Cerebellar cortex (tissue), 1 donor: Measurements from ENCODE around the gene KRT36.

ENCODE experiments used
- DNase-seq: peaks from one replicate; pipeline ENCODE4 v3.0.0-alpha.2; 2015; ENCODE audit warnings: low spot score

KRT36 gene

DNA sequence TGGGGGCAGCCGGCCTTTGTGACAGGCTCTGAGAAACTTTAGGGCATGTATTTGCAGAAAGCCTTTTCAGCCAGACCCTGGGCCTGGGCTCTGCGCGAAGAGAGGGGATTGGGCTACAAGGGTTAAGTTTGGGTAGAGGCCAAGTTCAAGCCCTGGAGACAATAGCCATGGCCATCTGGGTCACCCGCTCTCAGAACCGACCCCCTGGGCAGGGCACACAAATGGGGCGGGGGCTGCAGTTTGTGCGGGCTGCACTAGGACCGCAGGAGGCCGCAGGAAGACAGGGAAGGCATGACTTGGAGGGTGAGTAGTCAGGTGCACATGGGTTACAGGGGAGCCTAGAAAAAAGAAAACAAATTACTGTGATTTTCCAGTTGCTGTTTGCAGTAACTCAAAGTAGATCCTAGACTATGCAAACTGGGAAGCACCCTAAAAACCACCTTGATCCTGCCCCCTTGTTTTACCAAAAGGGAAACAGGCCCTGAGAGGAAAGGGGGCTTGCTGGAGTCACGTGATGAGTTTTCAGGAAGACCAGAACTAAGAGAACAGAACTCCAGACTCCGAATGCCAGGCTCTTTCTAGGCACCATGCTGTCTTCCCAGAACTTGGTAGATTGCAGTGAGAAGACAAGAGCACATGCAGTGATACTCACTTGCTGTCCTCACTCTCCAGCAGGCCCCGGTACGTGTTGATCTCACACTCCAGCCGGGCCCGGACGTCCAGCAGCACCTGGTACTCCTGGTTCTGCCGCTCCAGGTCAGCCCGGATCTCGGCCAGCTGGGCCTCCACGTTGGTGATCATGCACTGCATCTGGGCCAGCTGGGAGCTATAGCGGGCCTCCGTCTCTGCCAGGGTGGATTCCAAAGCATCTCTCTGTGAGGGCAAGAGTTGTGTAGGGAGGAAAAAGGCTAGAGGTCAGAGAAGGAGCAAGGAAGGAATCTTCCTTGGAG is 12.6 kb downstream of the KRT36 start:
- DNase-seq, result no peak

DNA sequence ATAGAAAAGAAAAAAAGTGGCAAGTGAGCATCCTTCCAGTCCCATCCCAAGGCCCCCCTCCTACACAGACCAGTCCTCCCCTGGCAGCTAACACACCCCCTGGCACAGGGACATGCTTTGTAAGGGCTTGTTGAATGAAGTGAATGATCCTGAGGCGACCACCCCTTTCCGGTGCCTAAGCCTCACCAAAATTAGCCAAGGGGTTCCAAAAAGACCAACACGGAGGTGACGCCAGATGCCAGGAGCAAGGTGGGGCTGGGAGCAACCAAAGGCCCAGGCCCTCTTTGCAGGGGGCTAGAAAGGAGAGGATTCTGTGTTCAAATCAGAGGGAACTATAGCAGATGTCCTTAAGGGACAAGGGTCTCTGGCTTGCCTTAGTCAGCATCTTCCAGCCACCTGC is 14.3 kb downstream of the KRT36 start:
- DNase-seq, result no peak

- DNase-seq, result no peak
Observed at GRCh38 chr17:41474863-41475262, 14.8 kb downstream of the KRT36 start.

- DNase-seq, result no peak
Observed at GRCh38 chr17:41468346-41468745, 21.4 kb downstream of the KRT36 start.

DNA sequence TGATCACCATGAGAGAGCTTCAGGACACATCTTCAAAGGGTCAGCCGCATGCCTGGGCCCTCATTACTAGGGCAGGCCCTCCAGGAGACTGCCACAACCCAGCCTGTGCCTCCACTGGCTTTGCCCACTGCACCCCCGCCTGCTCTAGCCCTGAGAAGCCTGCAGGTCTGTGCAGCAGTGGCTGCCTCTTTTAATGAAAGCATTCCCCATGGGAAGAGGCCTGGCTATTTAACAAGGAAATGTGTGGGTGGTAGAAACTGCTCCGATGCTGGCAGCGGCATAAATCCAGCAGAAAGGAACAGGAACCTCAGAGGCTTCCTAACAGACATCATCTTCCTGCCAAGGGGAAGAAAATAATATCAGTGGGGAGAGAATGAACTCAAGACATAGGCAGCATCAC is 22.1 kb downstream of the KRT36 start:
- DNase-seq, result no peak

DNA sequence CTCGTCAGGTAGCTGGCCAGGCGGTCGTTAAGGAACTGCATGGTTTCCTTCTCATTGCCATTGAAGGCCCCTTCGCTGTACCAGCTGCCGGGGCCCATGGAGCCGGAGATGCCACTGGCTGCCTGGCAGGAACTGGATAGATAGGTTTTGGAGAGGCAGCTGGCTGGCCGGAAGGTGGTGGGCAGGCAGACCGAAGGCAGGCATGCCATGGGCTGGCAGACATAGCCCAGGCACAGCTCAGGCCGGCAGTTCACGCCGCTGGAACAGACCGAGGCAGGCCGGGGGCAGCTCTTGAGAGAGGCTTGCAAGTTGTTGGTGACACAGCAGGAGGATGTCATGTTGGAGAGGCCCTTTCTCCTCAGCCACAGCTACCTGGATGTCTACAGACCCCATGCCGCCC is 22.7 kb downstream of the KRT36 start, which contains the start of gene KRT32:
Gene KRT32 (minus strand): TSS at position 399 of the 400 bp plus-strand sequence. CDS start 61 bp downstream, at position 338.
- no peak for DNase-seq

DNA sequence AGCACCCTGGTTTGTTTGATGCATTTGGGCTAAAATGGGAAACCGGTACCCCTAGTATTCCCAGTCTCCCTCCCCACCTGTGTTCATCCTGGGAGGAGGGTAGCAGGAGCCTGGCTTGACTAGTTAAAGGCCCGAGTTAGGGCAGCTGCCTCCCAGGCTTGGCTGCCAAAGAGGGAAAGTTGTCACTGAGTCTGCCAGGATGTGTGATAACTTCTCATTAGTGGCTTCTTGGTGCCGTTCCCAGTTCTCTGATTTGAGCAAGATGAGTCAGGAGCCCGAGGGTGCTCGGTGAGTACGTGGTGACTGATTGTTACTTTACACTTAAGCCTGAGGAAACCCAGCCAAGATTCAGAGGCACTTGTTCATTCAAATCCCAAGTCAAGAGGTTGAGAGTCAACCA is 25.0 kb downstream of the KRT36 start:
- DNase-seq, result no peak

DNA sequence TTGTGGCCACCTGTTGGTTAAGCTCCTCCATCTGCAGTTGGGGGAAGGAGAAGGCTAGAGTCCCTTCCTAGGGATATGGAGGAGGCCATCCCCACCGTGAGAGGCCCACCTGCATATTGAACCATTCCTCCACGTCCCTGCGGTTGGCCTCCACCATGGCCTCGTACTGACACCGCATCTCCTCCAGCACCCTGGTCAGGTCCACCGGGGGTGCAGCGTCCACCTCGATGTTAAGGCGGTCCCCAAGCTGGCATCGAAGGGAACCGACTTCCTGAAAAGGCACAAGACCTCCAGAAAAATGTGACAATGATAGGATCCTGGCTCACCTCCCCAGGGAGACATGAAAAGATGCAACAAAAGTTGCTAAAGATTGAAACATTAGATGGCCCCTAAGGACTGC is 25.5 kb downstream of the KRT36 start:
- DNase-seq, result no peak

GRCh38 chr17:41463746-41464145 is 26.0 kb downstream of the KRT36 start:
- DNase-seq, result no peak

DNA sequence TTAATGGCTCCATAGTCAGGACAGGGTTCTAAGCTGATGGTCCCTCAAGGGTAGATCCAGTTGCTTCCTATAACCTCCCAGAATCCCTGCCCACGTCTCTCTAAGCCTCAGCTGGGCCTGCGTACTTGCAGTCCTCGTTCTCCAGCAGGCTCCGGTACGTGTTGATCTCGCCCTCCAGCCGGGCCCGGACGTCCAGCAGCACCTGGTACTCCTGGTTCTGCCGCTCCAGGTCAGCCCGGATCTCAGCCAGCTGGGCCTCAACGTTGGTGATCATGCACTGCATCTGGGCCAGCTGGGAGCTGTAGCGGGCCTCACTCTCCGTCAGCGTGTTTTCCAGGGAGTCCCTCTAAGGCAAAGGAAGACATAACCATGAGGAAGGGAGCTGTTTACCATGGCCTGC is 27.0 kb downstream of the KRT36 start:
- DNase-seq, result no peak

GRCh38 chr17:41457676-41458075 is 32.0 kb downstream of the KRT36 start:
- DNase-seq, result no peak

DNA sequence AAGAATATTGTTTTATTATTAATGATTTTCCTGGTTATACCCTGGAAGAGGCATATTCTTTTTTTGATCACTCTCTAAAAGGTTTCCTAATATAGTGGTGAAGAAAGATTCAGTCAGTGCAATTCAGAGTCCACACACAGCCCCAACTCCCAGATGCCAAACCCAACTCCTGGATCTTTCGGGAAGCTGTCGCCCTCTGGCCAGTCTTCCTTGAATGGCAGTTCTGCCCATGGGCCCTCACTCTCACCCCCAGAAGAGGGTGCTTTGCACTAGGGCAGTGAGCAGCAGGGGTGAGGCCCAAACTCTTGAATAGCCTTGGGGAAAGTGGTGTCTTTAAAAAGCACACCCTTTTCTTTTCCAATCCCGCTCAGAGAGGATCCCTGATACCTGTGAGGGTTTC is 33.5 kb downstream of the KRT36 start:
- DNase-seq, result no peak

- no peak for DNase-seq
Observed at GRCh38 chr17:41455236-41455635, 34.5 kb downstream of the KRT36 start.

GRCh38 chr17:41453066-41453465 is 36.6 kb downstream of the KRT36 start:
- no peak for DNase-seq

DNA sequence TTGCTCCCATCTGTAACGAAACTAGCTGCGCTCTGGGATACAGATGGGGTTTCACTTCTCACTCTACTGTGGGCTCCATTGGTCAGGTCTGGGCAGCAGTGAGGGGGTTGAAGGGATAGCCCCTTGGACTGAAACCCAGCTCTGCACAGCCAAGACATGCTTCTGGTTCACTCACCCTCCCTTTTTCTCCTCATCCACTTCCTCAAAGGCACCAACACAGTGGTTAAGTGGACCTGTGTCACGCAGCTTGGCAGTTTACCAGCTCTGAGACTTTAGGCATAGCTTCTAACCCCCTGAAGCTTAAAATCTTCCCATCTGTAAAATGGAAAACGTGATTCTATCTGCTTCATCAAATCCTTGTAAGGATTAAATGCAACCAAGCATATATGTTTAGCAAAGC is 37.4 kb downstream of the KRT36 start:
- DNase-seq, result no peak

DNA sequence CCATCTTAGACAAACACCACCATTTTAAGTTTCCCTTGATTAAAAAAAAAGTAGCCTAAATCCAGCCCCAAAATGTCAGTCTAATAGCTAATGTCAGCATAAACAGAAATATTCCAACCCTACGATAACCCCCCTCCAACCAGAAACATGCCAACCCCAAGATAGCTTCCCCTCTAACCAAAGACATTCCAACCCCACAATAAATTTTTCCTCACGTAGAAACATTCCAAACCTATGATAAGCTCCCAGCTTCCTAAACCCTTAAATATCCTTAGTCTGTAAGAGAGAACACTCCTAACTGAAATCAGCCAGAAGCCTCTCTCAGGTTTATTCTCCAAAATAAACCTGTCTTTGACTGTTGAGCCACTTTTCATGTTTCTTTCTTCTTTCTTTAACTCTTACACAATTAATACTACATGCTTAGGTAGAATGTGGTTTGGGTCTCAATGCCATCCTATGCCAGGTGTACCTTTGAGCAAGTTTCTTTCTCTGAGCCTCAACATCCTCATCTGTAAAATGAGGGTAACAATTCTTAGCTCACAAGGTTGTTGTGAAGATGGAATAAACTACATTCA is 38.5 kb downstream of the KRT36 start:
- no peak for DNase-seq

- no peak for DNase-seq
Observed at GRCh38 chr17:41449008-41449407, 40.7 kb downstream of the KRT36 start.

- DNase-seq, result no peak
Observed at GRCh38 chr17:41448506-41448905, 41.2 kb downstream of the KRT36 start.

- DNase-seq, result no peak
Observed at GRCh38 chr17:41446806-41447205, 42.9 kb downstream of the KRT36 start.

GRCh38 chr17:41444640-41445039 is 45.1 kb downstream of the KRT36 start:
- DNase-seq, result no peak

DNA sequence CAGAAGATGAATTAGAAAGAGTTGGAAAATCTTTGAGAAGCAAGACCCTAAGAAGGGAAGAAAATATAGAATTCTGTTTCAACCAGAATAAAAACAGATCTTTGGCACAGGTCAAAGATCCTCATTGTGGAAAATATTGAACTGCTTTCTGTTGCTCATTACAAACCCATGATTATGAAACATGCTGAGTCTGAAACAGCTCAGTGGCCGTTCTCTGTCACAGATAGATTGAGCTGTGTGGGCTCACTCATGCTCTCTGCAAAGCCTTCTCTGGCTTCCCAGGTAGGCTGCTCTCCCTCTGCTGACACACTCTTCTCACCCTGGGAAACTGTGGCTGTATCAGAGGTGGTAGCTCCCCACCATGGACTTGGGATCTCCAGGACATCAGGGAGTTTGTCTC is 45.5 kb downstream of the KRT36 start:
- DNase-seq, result no peak

DNA sequence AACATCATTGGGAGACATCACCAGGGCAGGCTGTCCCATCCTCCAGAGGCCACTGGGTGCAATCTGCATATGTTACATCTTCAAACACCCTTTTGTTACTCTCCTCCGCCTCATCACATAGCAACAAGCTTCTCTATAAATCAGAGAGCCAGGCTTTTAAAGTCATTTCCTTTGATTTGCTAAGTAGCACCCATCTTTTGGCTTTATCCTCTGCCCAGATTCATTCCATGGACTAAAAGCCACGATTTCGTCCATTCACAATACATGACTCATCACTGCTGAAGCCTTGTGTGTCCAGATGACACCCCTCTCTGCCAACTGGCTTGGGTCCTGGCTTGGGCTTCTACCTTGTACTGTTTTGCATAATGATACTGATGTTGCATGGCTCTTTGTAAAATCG is 47.0 kb downstream of the KRT36 start:
- DNase-seq, result no peak

GRCh38 chr17:41440531-41441033 is 49.1 kb downstream of the KRT36 start, which contains the start of gene KRT38:
TSS of gene KRT38 (minus strand) at chr17:41440983. CDS start at chr17:41440921, 62 bp downstream.
- no peak for DNase-seq
